SK-N-SH (cell line): ENCODE data around the gene OPN1SW. TPM values are rescaled to one million over a fixed set of nuclear protein-coding genes. Genes with fewer than 3 reads are reported as not detected.

Experiments
- CTCF ChIA-PET: fragments of 300-600, 350-600 bp; formaldehyde crosslinking; extraction: SDS; loops from one replicate; lab custom pipeline; 2021; lab: Yijun Ruan, JAX
- POLR2A ChIA-PET: fragments of 350-600 bp; sonication (Branson Sonifier 250); formaldehyde crosslinking; extraction: SDS; loops from one replicate; lab custom pipeline; 2020; ENCODE audit warnings: antibody characterized with exemption, inconsistent platforms; lab: Yijun Ruan, JAX
- DNase-seq: peaks from one replicate; pipeline ENCODE4 v3.0.0; 2012
- H2AFZ ChIP-seq: fragments of 200-600 bp; sonication (generic); 2 replicates; pipeline ENCODE4 v1.8.1; 2016; ENCODE audit warnings: antibody characterized with exemption, mild to moderate bottlenecking, low read depth
- H3F3A ChIP-seq: fragments of 200-600 bp; sonication (generic); replicated peaks from 2 replicates; pipeline ENCODE3; 2016; ENCODE audit warnings: antibody characterized with exemption, mild to moderate bottlenecking; ENCODE audit not compliant: insufficient read depth
- H3K27ac ChIP-seq, 2 experiments: fragments of 200-500 bp in 1 of 2; fragments of 200-600 bp in 1 of 2; sonication (Bioruptor generic) in 1 of 2; sonication (generic), shearing (Covaris generic) in 1 of 2; 2 replicates each; pipeline versions ENCODE4 v1.5.1 to v1.6.1; 2014 to 2016; ENCODE audit warnings: low read depth in 2 of 2, inconsistent platforms in 1 of 2, low read length in 1 of 2, mild to moderate bottlenecking in 1 of 2, mixed read lengths in 1 of 2
- H3K27me3 ChIP-seq: fragments of 200-600 bp; sonication (generic), shearing (Covaris generic); 2 replicates; pipeline ENCODE4 v1.6.1; 2016; ENCODE audit warnings: mixed run types; ENCODE audit not compliant: insufficient read depth
- H3K36me3 ChIP-seq, 2 experiments: fragments of 200-500 bp in 1 of 2; fragments of 200-600 bp in 1 of 2; sonication (Bioruptor generic) in 1 of 2; sonication (generic) in 1 of 2; replicated peaks in 1 of 2; 2 replicates each; pipeline versions ENCODE3 to v1.5.1; 2014 to 2016; ENCODE audit warnings: low read length in 1 of 2, mild to moderate bottlenecking in 1 of 2; ENCODE audit not compliant: insufficient read depth in 2 of 2, control insufficient read depth in 1 of 2
- H3K4me1 ChIP-seq, 2 experiments: fragments of 200-500 bp in 1 of 2; fragments of 200-600 bp in 1 of 2; sonication (Bioruptor generic) in 1 of 2; sonication (generic), shearing (Covaris generic) in 1 of 2; 2 replicates each; pipeline versions ENCODE4 v1.5.1 to v1.6.1; 2014 to 2016; ENCODE audit warnings: low read depth in 1 of 2, low read length in 1 of 2, mixed run types in 1 of 2; ENCODE audit not compliant: insufficient read depth in 2 of 2, control insufficient read depth in 1 of 2
- H3K4me2 ChIP-seq: fragments of 200-600 bp; sonication (generic), shearing (Covaris generic); 2 replicates; pipeline ENCODE4 v1.6.1; 2017; ENCODE audit warnings: mixed run types
- H3K4me3 ChIP-seq, 2 experiments: fragments of 200-500 bp in 1 of 2; fragments of 200-600 bp in 1 of 2; sonication (Bioruptor generic) in 1 of 2; sonication (generic), shearing (Covaris generic) in 1 of 2; 2 replicates each; pipeline versions ENCODE4 v1.5.1 to v1.8.1; 2014 to 2016; ENCODE audit warnings: low read depth in 2 of 2, inconsistent platforms in 1 of 2, low read length in 1 of 2, mild to moderate bottlenecking in 1 of 2, mixed read lengths in 1 of 2, moderate library complexity in 1 of 2
- H3K79me2 ChIP-seq: fragments of 200-600 bp; sonication (generic); 2 replicates; pipeline ENCODE4 v1.8.1; 2017; ENCODE audit warnings: mild to moderate bottlenecking; ENCODE audit not compliant: insufficient read depth
- H3K9ac ChIP-seq: fragments of 200-600 bp; sonication (generic); 2 replicates; pipeline ENCODE4 v1.6.1; 2017; ENCODE audit warnings: mixed run types
- H3K9me2 ChIP-seq: fragments of 200-600 bp; sonication (generic); 2 replicates; pipeline ENCODE4 v1.6.1; 2017; ENCODE audit warnings: mixed run types
- H3K9me3 ChIP-seq: fragments of 200-600 bp; sonication (generic); 2 replicates; pipeline ENCODE4 v1.6.1; 2017; ENCODE audit warnings: mixed run types, mild to moderate bottlenecking, moderate library complexity
- H4K20me1 ChIP-seq: fragments of 200-600 bp; sonication (generic); 2 replicates; pipeline ENCODE4 v1.6.1; 2017; ENCODE audit warnings: mild to moderate bottlenecking, mixed run types; ENCODE audit not compliant: insufficient read depth
- CHD2 ChIP-seq: fragments of 150-350 bp; IDR thresholded peaks from 2 replicates; pipeline ENCODE4 v1.6.1; 2018; ENCODE audit warnings: low read length; ENCODE audit not compliant: partially characterized antibody
- EZH2phosphoT487 ChIP-seq: fragments of 200-600 bp; sonication (generic); IDR thresholded peaks from 2 replicates; pipeline ENCODE4 v1.6.1; 2017; ENCODE audit warnings: low read depth, mixed run types, mild to moderate bottlenecking, antibody characterized with exemption, moderate library complexity, borderline replicate concordance
- FOXJ3 ChIP-seq: sonication (generic); formaldehyde crosslinking; IDR thresholded peaks from 2 replicates; pipeline ENCODE4 v1.5.1; 2020; ENCODE audit warnings: mild to moderate bottlenecking, missing genetic modification reagents
- GABPA ChIP-seq: IDR thresholded peaks from 2 replicates; pipeline ENCODE4 v1.4.0; 2012; ENCODE audit warnings: low read depth, mild to moderate bottlenecking
- JUND ChIP-seq: IDR thresholded peaks from 2 replicates; pipeline ENCODE4 v1.4.0; 2012
- NFIC ChIP-seq: IDR thresholded peaks from 2 replicates; pipeline ENCODE4 v1.4.0; 2012; ENCODE audit warnings: borderline replicate concordance
- RAD21 ChIP-seq: IDR thresholded peaks from 2 replicates; pipeline ENCODE4 v1.6.1; 2012; ENCODE audit warnings: mild to moderate bottlenecking, low read length
- REST ChIP-seq: IDR thresholded peaks from 2 replicates; pipeline ENCODE4 v1.6.1; 2012; ENCODE audit warnings: mild to moderate bottlenecking, low read depth, low read length, moderate library complexity
- RFX5 ChIP-seq: IDR thresholded peaks from 2 replicates; pipeline ENCODE4 v1.6.1; 2012; ENCODE audit warnings: mild to moderate bottlenecking, improper control_type of control experiment, low read length
- SIN3A ChIP-seq: IDR thresholded peaks from 2 replicates; pipeline ENCODE4 v1.6.1; 2012; ENCODE audit warnings: low read depth, mild to moderate bottlenecking, low read length, moderate library complexity, borderline replicate concordance
- TAF1 ChIP-seq: IDR thresholded peaks from 2 replicates; pipeline ENCODE4 v1.6.1; 2012; ENCODE audit warnings: low read depth, mild to moderate bottlenecking, low read length, moderate library complexity, borderline replicate concordance
- USF2 ChIP-seq: fragments of 150-350 bp; IDR thresholded peaks from 2 replicates; pipeline ENCODE4 v1.6.1; 2017; ENCODE audit warnings: antibody characterized with exemption, low read length, low read depth, borderline replicate concordance
- YY1 ChIP-seq: IDR thresholded peaks from 2 replicates; pipeline ENCODE4 v1.4.0; 2012; ENCODE audit warnings: low read depth, mild to moderate bottlenecking
- WGBS: methylation state at CpG from one replicate; pipeline ENCODE4 v1.1.6; 2017; ENCODE audit warnings: low lambda C conversion rate; 5-methylcytosine and 5-hydroxymethylcytosine counted together
- polyA plus RNA-seq, 3 experiments: library from polyadenylated mRNA; depleted of rRNA; stranded (reverse); fragments of >200 nt; gene quantifications; 2 replicates each; pipeline ENCODE4 v1.2.3, GENCODE V29; 2012

OPN1SW gene
- polyA plus RNA-seq, 1 of the 3 experiments (the other 2 are of a cell fraction), result 0.05 TPM

- TF ChIP-seq TAF1 (no peak), RFX5 (no peak), REST (no peak)
These were observed 6.3 kb upstream of the OPN1SW start (continued) for GRCh38 chr7:128781851-128782250.

GRCh38 chr7:128781126-128781525 lies 5.5 kb upstream of the OPN1SW start:
- ChIA-PET CTCF (interaction anchor here (1.1 to 2.4 kb wide), 5 partner anchors 11 to 310 kb away, joined by 3 to 7 read pairs (median 4); partner anchors contain the start of gene CALU), POLR2A (interaction anchor here (0.7 to 1.1 kb wide), 2 partner anchors 10 to 11 kb away, joined by 3 read pairs; no protein-coding TSS in a partner anchor)
- Histone ChIP-seq H3K9me2 (no peaks in the 10 kb centered on the region), H3K4me2 (no peak overlapping the region), H3K79me2 (no peaks in the 10 kb centered on the region), H3F3A (peaks cover 18% of the 10 kb centered on the region), H3K9me3 (peaks cover 13% of the 10 kb centered on the region), H3K9ac (no peak overlapping the region), H3K4me1 (peaks cover 0 to 8% of the 10 kb centered on the region in 2 experiments; a peak in 1 of 4 replicates), H3K4me3 (no peak overlapping the region), H3K36me3 (no peaks in the 10 kb centered on the region), H4K20me1 (no peaks in the 10 kb centered on the region), H3K27ac (no peak overlapping the region), H2AFZ (no peak overlapping the region), H3K27me3 (no peaks in the 10 kb centered on the region)
- 87% methylated on average over 5 of the region's 5 CpGs for WGBS
- TF ChIP-seq EZH2phosphoT487 (no peak), CHD2 (no peak), RAD21 (no peak), USF2 (no peak), YY1 (no peak), NFIC (no peak), RFX5 (no peak), SIN3A (no peak), JUND (no peak), FOXJ3 (CRISPR knock-in tag) (no peak), GABPA (no peak)
- no peak for DNase-seq
